RWPE2 (cell line): ENCODE data around the gene DUSP6.

Experiments used
- ATAC-seq: fragments of 200-7000 bp; cut with Tn5 transposase; 3 replicates; pipeline ENCODE4 v1.9.1; 2021; ENCODE audit warnings: low read depth
- DNase-seq: peaks from one replicate; pipeline ENCODE4 v3.0.0-alpha.2; 2020; ENCODE audit warnings: low spot score
- H3K27ac ChIP-seq: fragments of 450-650 bp; 2 replicates; pipeline ENCODE4 v1.5.1; 2017; ENCODE audit warnings: mild to moderate bottlenecking; ENCODE audit not compliant: poor library complexity, severe bottlenecking
- H3K27me3 ChIP-seq: fragments of 250-450 bp; sonication (Bioruptor Pico); 2 replicates; pipeline ENCODE4 v1.5.1; 2021; ENCODE audit warnings: mild to moderate bottlenecking, moderate library complexity; ENCODE audit not compliant: insufficient read depth, poor library complexity, severe bottlenecking
- H3K36me3 ChIP-seq: fragments of 250-450 bp; sonication (Bioruptor Pico); 2 replicates; pipeline ENCODE4 v1.5.1; 2020; ENCODE audit warnings: low read depth, mild to moderate bottlenecking, moderate library complexity
- H3K4me1 ChIP-seq: fragments of 250-450 bp; sonication (Bioruptor Pico); 2 replicates; pipeline ENCODE4 v1.5.1; 2021; ENCODE audit warnings: mild to moderate bottlenecking, moderate library complexity; ENCODE audit not compliant: insufficient read depth, poor library complexity, severe bottlenecking
- H3K4me3 ChIP-seq: fragments of 250-450 bp; sonication (Bioruptor Pico); 2 replicates; pipeline ENCODE4 v1.5.1; 2021; ENCODE audit warnings: mild to moderate bottlenecking, moderate library complexity; ENCODE audit not compliant: severe bottlenecking
- H3K9me3 ChIP-seq: fragments of 250-450 bp; sonication (Bioruptor Pico); 2 replicates; pipeline ENCODE4 v1.5.1; 2021; ENCODE audit warnings: mild to moderate bottlenecking, moderate library complexity; ENCODE audit not compliant: severe bottlenecking
- CTCF ChIP-seq: fragments of 450-650 bp; IDR thresholded peaks from one replicate; pipeline ENCODE4 v1.5.1; 2017; ENCODE audit warnings: mild to moderate bottlenecking, moderate library complexity; ENCODE audit not compliant: poor library complexity, severe bottlenecking

DUSP6 gene

GRCh38 chr12:89335452-89336244 lies 16.7 kb downstream of the DUSP6 start:
- DNase-seq (no peak), ATAC-seq (no peak)
- Histone ChIP-seq H3K4me1 (no peaks in the 10 kb centered on the region), H3K27ac (no peak overlapping the region), H3K27me3 (no peaks in the 10 kb centered on the region), H3K4me3 (no peak overlapping the region), H3K9me3 (peaks cover 5% of the 10 kb centered on the region), H3K36me3 (no peaks in the 10 kb centered on the region)
- no peak for TF ChIP-seq CTCF

GRCh38 chr12:89334548-89335169 lies 17.6 kb downstream of the DUSP6 start:
- ATAC-seq (no peak), DNase-seq (no peak)
- Histone ChIP-seq H3K27me3 (no peaks in the 10 kb centered on the region), H3K9me3 (peaks cover 10% of the 10 kb centered on the region), H3K27ac (no peak overlapping the region), H3K36me3 (no peaks in the 10 kb centered on the region), H3K4me3 (no peak overlapping the region), H3K4me1 (no peaks in the 10 kb centered on the region)
- no peak for TF ChIP-seq CTCF

GRCh38 chr12:89333564-89334252 lies 18.6 kb downstream of the DUSP6 start:
- ATAC-seq (no peak), DNase-seq (no peak)
- H3K27ac ChIP-seq, result no peak overlapping the region
- H3K9me3 ChIP-seq, result peaks cover 10% of the 10 kb centered on the region
- no peaks in the 10 kb centered on the region for H3K27me3 ChIP-seq
- no peak for TF ChIP-seq CTCF
- no peaks in the 10 kb centered on the region for H3K36me3 ChIP-seq
- H3K4me3 ChIP-seq, result no peak overlapping the region
- H3K4me1 ChIP-seq, result no peaks in the 10 kb centered on the region

- no peak for TF ChIP-seq CTCF
- Histone ChIP-seq H3K36me3 (no peaks in the 10 kb centered on the region), H3K9me3 (peaks cover 10% of the 10 kb centered on the region), H3K4me1 (no peaks in the 10 kb centered on the region), H3K27ac (no peak overlapping the region), H3K4me3 (no peak overlapping the region), H3K27me3 (no peaks in the 10 kb centered on the region)
- ATAC-seq, result no peak
- DNase-seq, result no peak
Measured at GRCh38 chr12:89328151-89329030, 23.9 kb downstream of the DUSP6 start.
